Esophagus squamous epithelium (tissue), 4 donors: ENCODE measurements around the gene WWOX.

Experiments used
- CTCF ChIP-seq, 6 experiments: fragments of 450-650 bp in 4 of 6; fragments of 200-600 bp in 2 of 6; sonication (generic) in 2 of 6; IDR thresholded peaks; one replicate each; pipeline ENCODE4 v1.5.1; 2016 to 2019; ENCODE audit warnings: antibody characterized with exemption in 6 of 6, mild to moderate bottlenecking in 4 of 6, moderate library complexity in 4 of 6
- POLR2A ChIP-seq, 4 donors: fragments of 450-650 bp; IDR thresholded peaks; one replicate each; pipeline ENCODE4 v1.6.1; 2017; ENCODE audit warnings: antibody characterized with exemption in 4 of 4, mild to moderate bottlenecking in 4 of 4, moderate library complexity in 3 of 4

- TF ChIP-seq CTCF (IDR thresholded peaks at IDR 0.05) = no peak
- TF ChIP-seq POLR2A (IDR thresholded peaks at IDR 0.05) = no peak
Observed at GRCh38 chr16:78294538-78295225, 195.2 kb downstream of the WWOX start.
